HG02763 (cell line): ENCODE data around the gene HSPA1B.
"Not testable (repeated sequence)": the region's sequence is repeated elsewhere in the genome, so short reads cannot be mapped to it uniquely, and the experiment has no call there.

ENCODE experiments used
- ATAC-seq: cut with Tn5 transposase; IDR thresholded peaks from one replicate; pipeline ENCODE4 v1.9.1; 2021; ENCODE audit warnings: mild to moderate bottlenecking, moderate library complexity; ENCODE audit not compliant: unreplicated experiment

Gene HSPA1B

GRCh38 chr6:31827286-31828079 is at the start of gene HSPA1B:
HSPA1B (plus strand) TSS chr6:31827738; CDS start chr6:31827951, 213 bp downstream.
- ATAC-seq, result peak; percentile 74

- no peak for ATAC-seq
These were observed 49.3 kb upstream of the HSPA1B start for GRCh38 chr6:31778193-31778592.

- no peak for ATAC-seq
These were observed 48.3 kb upstream of the HSPA1B start for GRCh38 chr6:31778999-31779885.

GRCh38 chr6:31779908-31780307 is 47.6 kb upstream of the HSPA1B start:
- no peak for ATAC-seq

DNA sequence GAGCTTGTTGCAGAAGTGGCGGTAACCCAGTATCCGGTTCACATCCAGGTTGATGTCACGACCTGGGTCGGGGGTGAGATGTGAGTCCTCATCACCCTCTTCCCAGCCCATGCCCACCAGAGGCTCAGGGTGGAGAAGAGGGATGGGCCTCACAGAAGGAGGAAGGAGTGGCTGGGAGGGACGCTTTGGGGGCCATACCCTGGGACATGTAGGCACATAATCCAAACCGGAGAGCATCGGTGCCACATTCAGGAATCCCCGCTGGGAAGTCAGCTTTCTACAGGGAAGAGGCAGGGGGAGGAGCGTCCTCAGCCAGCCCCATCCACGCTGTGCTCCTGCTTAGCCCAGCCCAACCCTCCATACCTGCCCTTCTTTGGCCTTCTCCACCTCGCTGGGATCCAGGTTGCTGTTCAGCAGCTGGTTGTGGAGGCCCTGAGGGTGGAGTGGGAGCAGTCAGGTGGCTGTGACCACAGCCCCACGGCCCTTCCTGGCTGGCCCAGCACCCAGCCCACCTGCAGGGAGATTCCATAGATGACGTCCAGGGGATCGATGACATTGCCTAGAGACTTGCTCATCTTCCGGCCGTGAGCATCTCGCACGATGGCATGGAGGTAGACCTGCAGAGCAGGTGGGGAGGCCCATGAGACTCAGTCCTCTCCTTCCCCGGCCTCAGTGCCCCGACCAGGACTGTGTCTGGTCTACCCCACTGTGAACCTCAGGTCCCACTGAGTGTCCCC is 46.9 kb upstream of the HSPA1B start:
- no peak for ATAC-seq

DNA sequence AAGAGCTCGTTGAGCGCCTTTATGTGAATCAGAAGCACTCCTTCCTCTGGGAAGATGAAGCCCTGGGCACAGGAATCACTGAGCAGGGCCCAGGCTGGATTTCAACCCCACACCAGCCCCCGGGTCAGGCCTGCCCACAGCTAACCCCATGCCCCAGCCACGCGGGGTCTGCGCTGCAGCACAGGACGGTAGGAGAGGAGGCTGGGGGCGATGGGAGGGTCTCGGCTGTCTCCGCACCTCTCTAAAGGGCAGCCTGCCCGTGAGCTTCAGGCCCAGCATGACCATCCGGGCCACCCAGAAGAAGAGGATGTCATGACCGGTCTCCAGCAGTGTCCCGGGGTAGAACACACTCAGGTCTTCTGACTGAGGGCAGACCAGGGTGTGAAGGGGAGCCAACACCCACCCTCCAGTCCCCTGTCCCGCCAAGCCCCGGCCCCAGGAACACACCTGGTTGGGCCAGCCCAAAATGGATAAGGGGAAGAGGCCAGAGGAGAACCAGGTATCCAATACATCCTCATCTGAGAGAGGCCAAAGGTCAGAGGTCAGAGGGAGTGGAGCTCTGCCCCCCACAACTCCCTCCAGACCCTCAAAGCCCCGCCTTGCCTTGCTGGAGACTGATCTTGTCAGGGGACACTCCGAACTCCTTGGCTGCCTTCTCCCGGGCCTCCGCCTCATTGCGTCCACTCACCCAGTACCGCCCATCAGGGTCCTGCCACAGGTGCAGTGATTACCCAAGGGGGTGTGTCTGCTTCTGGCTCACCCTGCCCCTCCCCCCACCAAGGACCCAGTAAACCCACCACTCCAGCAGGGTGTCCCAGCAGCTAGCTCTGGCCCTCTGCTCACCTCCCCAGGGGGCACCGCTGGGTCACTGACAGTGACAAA is 46.1 kb upstream of the HSPA1B start:
- no peak for ATAC-seq

DNA sequence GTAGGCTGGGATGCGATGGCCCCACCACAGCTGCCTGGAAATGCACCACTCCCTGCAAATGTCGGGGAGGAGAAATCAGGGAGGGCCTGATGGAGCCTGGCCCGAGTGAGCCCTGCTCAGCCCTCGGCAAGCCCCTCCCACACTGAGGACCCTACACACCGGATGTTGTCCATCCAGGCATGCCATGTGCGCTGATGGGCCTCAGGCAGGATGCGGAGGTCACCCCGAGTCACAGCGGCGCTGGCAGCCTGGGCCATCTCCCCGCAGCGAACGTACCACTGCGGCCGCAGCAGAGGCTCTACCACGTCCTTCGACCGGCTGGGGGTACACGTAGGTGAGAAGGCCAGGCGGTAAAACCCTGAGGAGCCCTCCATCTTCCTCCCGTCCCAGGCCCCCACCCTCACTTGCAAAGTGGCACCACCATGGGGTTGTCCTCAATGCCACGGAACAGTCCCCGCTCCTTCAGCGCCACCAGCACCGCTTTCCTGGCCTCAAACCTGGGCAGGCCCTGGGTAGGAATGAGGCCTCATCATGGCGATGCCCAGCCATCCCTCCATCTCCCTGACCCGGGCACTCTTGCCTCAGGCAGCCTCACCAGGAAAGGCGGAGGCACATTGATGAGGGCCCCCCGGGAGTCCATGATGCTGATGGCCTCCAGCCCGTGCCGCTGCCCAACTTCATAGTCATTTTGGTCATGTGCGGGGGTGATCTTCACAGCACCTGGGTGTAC is 45.2 kb upstream of the HSPA1B start:
- no peak for ATAC-seq

GRCh38 chr6:31784098-31784925 is 43.2 kb upstream of the HSPA1B start:
- ATAC-seq, result no peak

GRCh38 chr6:31785475-31785874 is 42.1 kb upstream of the HSPA1B start:
- no peak for ATAC-seq

GRCh38 chr6:31791324-31792089 is 36.0 kb upstream of the HSPA1B start:
- no peak for ATAC-seq

GRCh38 chr6:31792090-31792374 is 35.5 kb upstream of the HSPA1B start:
- ATAC-seq, result no peak

GRCh38 chr6:31792761-31793171 is 34.8 kb upstream of the HSPA1B start:
- no peak for ATAC-seq

GRCh38 chr6:31793927-31794245 is 33.7 kb upstream of the HSPA1B start:
- not testable (repeated sequence) for ATAC-seq

DNA sequence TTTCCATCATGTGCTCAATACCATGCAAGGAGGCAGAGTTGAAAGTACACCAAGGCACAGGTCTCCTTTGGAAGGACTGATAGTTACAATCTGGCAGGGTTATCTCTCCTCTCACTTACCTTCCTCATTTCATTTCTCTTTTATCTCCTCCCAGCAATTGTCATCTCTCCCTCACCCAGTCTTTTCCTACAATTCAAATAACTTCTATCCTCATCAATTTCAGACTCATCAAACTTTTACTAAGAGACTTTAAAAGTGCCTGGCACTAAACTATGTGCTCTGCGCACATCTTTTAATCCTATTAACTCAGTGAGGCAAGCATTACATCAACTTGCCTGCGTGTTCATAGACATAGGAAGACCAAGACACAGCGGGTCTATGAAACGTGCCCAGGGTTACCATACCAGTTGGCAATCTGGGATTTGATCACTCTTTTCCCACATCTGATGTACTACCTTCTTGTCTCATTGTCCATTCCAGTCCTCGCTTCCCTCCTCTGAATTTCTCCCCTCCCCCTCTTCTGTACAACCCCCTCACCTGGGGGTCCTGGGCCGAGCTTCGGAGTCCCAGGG is 33.2 kb upstream of the HSPA1B start:
- ATAC-seq, result no peak

DNA sequence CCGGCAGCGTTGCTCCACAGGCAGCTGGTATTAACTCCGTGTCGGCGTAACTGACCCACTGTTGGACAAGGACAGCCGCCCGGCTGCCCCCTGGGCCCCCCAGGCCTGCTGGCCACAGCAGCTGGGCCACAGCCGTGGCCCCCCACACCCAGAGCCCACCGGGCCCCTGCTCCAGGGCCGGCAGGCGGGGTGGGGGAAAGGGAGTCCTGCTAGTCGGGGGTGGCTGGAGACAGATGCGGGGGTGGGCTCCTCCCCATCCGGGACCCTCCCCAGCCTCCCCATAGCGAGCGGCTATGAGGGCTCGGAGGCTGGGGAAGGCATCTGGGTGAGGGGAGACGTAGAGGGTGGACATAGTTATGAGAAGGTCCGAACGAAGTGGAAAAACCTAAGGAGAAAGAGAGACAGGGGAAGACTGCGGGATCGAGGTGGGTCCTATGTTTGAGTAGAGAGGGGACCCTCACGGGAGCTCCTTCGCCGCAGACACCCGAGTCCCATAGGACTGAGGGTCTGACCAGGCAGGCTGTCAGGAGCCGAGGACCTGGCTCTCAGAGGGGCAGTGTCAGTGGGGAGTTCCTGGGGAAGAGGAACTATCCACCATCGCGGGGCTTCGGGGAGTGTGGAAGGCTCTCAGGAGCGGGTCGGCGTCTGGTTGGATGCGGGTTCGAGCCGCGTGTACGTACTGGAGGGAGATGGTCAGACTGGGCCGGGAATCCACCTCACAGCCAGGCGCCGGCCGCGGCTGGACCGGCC is 32.5 kb upstream of the HSPA1B start:
- peak; percentile 16 for ATAC-seq

DNA sequence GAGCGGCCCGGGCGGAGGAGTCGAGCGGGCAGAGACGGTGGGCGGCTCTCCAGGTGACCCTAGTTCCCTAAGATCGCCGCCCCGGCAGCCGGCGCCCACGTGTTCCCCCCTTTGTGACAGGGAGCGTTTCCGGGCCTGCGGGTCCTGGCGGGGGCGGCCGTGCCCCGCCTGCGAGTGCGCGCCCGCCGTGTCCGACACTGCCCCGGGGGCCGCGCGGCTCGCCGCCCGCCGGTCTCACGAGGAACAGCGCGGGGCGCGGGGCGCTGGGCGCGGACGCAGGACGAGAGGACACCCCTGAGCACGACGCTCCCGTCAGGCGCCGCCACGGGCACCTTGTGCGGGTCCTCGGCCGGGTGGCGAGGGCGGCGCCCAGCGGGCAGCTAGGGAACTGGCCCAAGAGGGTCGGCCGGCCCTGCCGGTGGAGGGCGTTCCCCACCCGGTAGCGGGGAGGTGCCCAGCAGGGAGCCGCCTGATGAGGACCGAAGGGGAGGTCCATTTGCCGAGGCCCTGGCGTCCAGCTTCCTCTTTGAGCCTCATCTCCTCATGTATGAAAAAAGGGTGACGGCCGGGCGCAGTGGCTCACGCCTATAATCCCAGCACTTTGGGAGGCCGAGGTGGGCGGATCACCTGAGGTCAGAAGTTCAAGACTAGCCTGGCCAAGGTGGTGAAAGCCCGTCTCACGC is 31.8 kb upstream of the HSPA1B start, which contains the start of gene VARS1:
Gene VARS1, minus strand, starts transcription at position 137 of the 683 bp plus-strand sequence. CDS start 535 bp downstream, outside the sequence.
- ATAC-seq, result peak; percentile 76

DNA sequence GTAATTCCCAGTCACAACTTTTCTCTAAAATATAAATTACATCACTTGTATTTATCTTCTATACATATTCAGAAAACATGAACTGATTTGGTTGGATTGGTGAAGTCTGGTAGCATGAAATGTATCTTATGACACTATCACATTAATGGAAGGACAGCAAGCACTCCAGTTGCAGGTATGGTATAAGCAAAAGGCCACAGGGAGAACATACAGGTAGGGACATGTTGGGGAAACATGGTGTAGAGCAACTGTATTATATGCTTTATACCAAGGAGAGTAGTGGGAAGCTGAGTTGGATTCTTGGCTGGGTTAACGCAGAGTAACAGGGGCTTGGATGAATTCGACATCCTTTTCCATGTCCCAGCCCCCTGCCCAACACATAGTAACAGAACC is 30.5 kb upstream of the HSPA1B start:
- no peak for ATAC-seq
